Lung microvascular endothelial cell (primary cell): ENCODE measurements around the gene PRXL2A. TPM values are rescaled to one million over a fixed set of nuclear protein-coding genes. Genes with fewer than 3 reads are reported as not detected.

Source experiments
- DNase-seq, 2 donors: peaks; one replicate each; pipeline versions ENCODE4 v3.0.0 to v3.0.0-alpha.2; 2010; ENCODE audit warnings: low read depth in 2 of 2
- total RNA-seq: library from RNA; depleted of rRNA; stranded (reverse); fragments of >200 nt; gene quantifications from 2 replicates; pipeline ENCODE4 v1.2.1, GENCODE V29; 2014

Gene PRXL2A
- total RNA-seq, 1 donor from 2014 or later, result 195 TPM

GRCh38 chr10:80444124-80444523, 35.8 kb downstream of the PRXL2A start:
- DNase-seq, result no peak

- DNase-seq, result peak; percentile 84 to 90
Measured at GRCh38 chr10:80444646-80445319, 36.4 kb downstream of the PRXL2A start.

- DNase-seq, result no peak
Measured at GRCh38 chr10:80447436-80448190, 39.3 kb downstream of the PRXL2A start.

- DNase-seq, result no peak
Measured at GRCh38 chr10:80448209-80448942, 40.0 kb downstream of the PRXL2A start.

GRCh38 chr10:80449520-80449919, 41.2 kb downstream of the PRXL2A start:
- no peak for DNase-seq

- no peak for DNase-seq
Measured at GRCh38 chr10:80451132-80451531, 42.8 kb downstream of the PRXL2A start.

GRCh38 chr10:80452069-80452468, 43.7 kb downstream of the PRXL2A start:
- DNase-seq, result no peak

GRCh38 chr10:80452640-80453039, 44.3 kb downstream of the PRXL2A start:
- DNase-seq, result no peak

GRCh38 chr10:80453056-80453841, 44.9 kb downstream of the PRXL2A start:
- no peak for DNase-seq

- peak; percentile 72 to 88 for DNase-seq
Measured at GRCh38 chr10:80453842-80454512, 45.6 kb downstream of the PRXL2A start, which contains the start of gene TSPAN14. TSS of gene TSPAN14 (plus strand) at chr10:80454310. CDS start at chr10:80489234, 34,924 bp downstream.

GRCh38 chr10:80454513-80455460, 46.4 kb downstream of the PRXL2A start:
- DNase-seq, result peak; percentile 55 to 66

GRCh38 chr10:80455461-80456349, 47.4 kb downstream of the PRXL2A start:
- DNase-seq, result peak in 1 of 2 donors; percentile 44

GRCh38 chr10:80457554-80458262, 49.4 kb downstream of the PRXL2A start:
- DNase-seq, result no peak

GRCh38 chr10:80458263-80458625, 49.9 kb downstream of the PRXL2A start:
- DNase-seq, result no peak

GRCh38 chr10:80458638-80459037, 50.3 kb downstream of the PRXL2A start:
- DNase-seq, result no peak

- peak in 1 of 2 donors; percentile 40 for DNase-seq
Measured at GRCh38 chr10:80459047-80459865, 50.9 kb downstream of the PRXL2A start.
